MCF 10A (cell line): Measurements from ENCODE around the gene SH3PXD2B. TPM values are rescaled to one million over a fixed set of nuclear protein-coding genes. Genes with fewer than 3 reads are reported as not detected.

ENCODE experiments used
- BruUV-seq: library from RNA; stranded (reverse); fragments of 400-500 nt; replicated peaks from 2 replicates; lab custom pipeline; 2021; lab: Mats Ljungman, UMichigan
- CTCF ChIA-PET: fragments of 300-600 bp; sonication (Branson Sonifier 250); formaldehyde crosslinking; extraction: SDS; loops from one replicate; lab custom pipeline; 2021; ENCODE audit warnings: antibody characterized with exemption, inconsistent platforms; lab: Yijun Ruan, JAX
- POLR2A ChIA-PET: fragments of 300-600, 350-650 bp; sonication (Branson Sonifier 250); formaldehyde crosslinking; extraction: SDS; loops from one replicate; lab custom pipeline; 2020; ENCODE audit warnings: antibody characterized with exemption, inconsistent platforms; lab: Yijun Ruan, JAX
- DNase-seq: peaks from one replicate; pipeline ENCODE4 v3.0.0-alpha.2; 2018; ENCODE audit not compliant: unreplicated experiment
- H3K27ac Mint-ChIP-seq: one replicate; pipeline ENCODE4 v1.8.0; 2022; ENCODE audit warnings: mild to moderate bottlenecking, low read depth, mixed read lengths; ENCODE audit not compliant: unreplicated experiment
- H3K27me3 Mint-ChIP-seq: one replicate; pipeline ENCODE4 v1.8.0; 2022; ENCODE audit warnings: mixed read lengths; ENCODE audit not compliant: insufficient read depth, unreplicated experiment
- H3K36me3 Mint-ChIP-seq: one replicate; pipeline ENCODE4 v1.8.0; 2022; ENCODE audit warnings: mild to moderate bottlenecking, moderate library complexity, mixed read lengths; ENCODE audit not compliant: insufficient read depth, unreplicated experiment
- H3K4me1 Mint-ChIP-seq: one replicate; pipeline ENCODE4 v1.8.0; 2022; ENCODE audit warnings: mixed read lengths; ENCODE audit not compliant: insufficient read depth, unreplicated experiment
- H3K4me3 Mint-ChIP-seq: one replicate; pipeline ENCODE4 v1.8.0; 2022; ENCODE audit warnings: mild to moderate bottlenecking, moderate library complexity, mixed read lengths; ENCODE audit not compliant: unreplicated experiment
- H3K9me3 Mint-ChIP-seq: one replicate; pipeline ENCODE4 v1.8.0; 2022; ENCODE audit warnings: mixed read lengths; ENCODE audit not compliant: unreplicated experiment
- CTCF ChIP-seq: fragments of 200-600 bp; IDR thresholded peaks from one replicate; pipeline ENCODE4 v1.8.0; 2022; ENCODE audit warnings: antibody characterized with exemption, mild to moderate bottlenecking; ENCODE audit not compliant: unreplicated experiment
- intact Hi-C: fragments of 100-400 bp; cut with micrococcal nuclease; formaldehyde crosslinking; loops from 2 replicates; pipeline ENCODE4 v1.14.1; 2022
- total RNA-seq: library from RNA; stranded (reverse); gene quantifications from 2 replicates; pipeline ENCODE4 v1.2.3, GENCODE V29; 2022

The SH3PXD2B gene
- total RNA-seq, 1 experiment from 2014 or later: 34.1 TPM

- POLR2A ChIA-PET: interaction anchor here (0.8 to 1.6 kb wide), 4 partner anchors 22 to 233 kb away, joined by 3 to 4 read pairs (median 3); no protein-coding TSS in a partner anchor
- Mint-ChIP-seq H3K27me3 (peaks cover under 1% of the 10 kb centered on the region), H3K27ac (no peak overlapping the region), H3K36me3 (no peaks in the 10 kb centered on the region), H3K4me1 (no peaks in the 10 kb centered on the region), H3K4me3 (no peak overlapping the region), H3K9me3 (no peaks in the 10 kb centered on the region)
- intact Hi-C loops: loop anchor here (5.0 kb wide), 1 partner anchor 473 kb away; no protein-coding TSS in a partner anchor
- no TSS peak for BruUV-seq
- no peak for DNase-seq
- CTCF ChIA-PET: interaction anchor here (0.5 to 16.2 kb wide), 10 partner anchors 11 to 457 kb away, joined by 3 to 452 read pairs (median 4); no protein-coding TSS in a partner anchor
- TF ChIP-seq CTCF: no peak
These were observed 20.0 kb upstream of the SH3PXD2B start for GRCh38 chr5:172474293-172474692.

GRCh38 chr5:172473427-172473826, 19.1 kb upstream of the SH3PXD2B start:
- POLR2A ChIA-PET: interaction anchor here (1.6 kb wide), 1 partner anchor 21 kb away, joined by 4 read pairs; no protein-coding TSS in a partner anchor
- DNase-seq: no peak
- Mint-ChIP-seq H3K27me3 (peaks cover 9% of the 10 kb centered on the region), H3K4me3 (no peak overlapping the region), H3K36me3 (no peaks in the 10 kb centered on the region), H3K27ac (no peak overlapping the region), H3K4me1 (no peaks in the 10 kb centered on the region), H3K9me3 (no peaks in the 10 kb centered on the region)
- TF ChIP-seq CTCF: no peak
- CTCF ChIA-PET: interaction anchor here (0.6 to 16.2 kb wide), 4 partner anchors 10 to 1100 kb away, joined by 3 to 452 read pairs (median 8); no protein-coding TSS in a partner anchor
- BruUV-seq: no TSS peak
- intact Hi-C loops: loop anchor here (5.0 kb wide), 1 partner anchor 474 kb away; no protein-coding TSS in a partner anchor

GRCh38 chr5:172469697-172470096, 15.4 kb upstream of the SH3PXD2B start:
- H3K4me1 Mint-ChIP-seq: no peaks in the 10 kb centered on the region
- CTCF ChIA-PET: interaction anchor here (0.5 to 16.2 kb wide), 7 partner anchors 9 to 550 kb away, joined by 3 to 452 read pairs (median 4); no protein-coding TSS in a partner anchor
- intact Hi-C loops: loop anchor here (5.0 kb wide), 1 partner anchor 478 kb away; no protein-coding TSS in a partner anchor

More at GRCh38 chr5:172469697-172470096, 15.4 kb upstream of the SH3PXD2B start:
- no peak for TF ChIP-seq CTCF
- Mint-ChIP-seq H3K27me3 (peaks cover 15% of the 10 kb centered on the region), H3K9me3 (peaks cover 4% of the 10 kb centered on the region), H3K4me3 (no peak overlapping the region), H3K36me3 (no peaks in the 10 kb centered on the region), H3K27ac (no peak overlapping the region)
- no peak for DNase-seq
- BruUV-seq: no TSS peak
- POLR2A ChIA-PET: interaction anchor here (0.7 kb wide), 1 partner anchor 12 kb away, joined by 4 read pairs; no protein-coding TSS in a partner anchor
